ENCODE results near the gene DNAJA4. TPM values are rescaled to one million over a fixed set of nuclear protein-coding genes. Genes with fewer than 3 reads are reported as not detected.

Gene DNAJA4
- total RNA-seq = 39.2 and 39.5 TPM in 2 replicates

DNA sequence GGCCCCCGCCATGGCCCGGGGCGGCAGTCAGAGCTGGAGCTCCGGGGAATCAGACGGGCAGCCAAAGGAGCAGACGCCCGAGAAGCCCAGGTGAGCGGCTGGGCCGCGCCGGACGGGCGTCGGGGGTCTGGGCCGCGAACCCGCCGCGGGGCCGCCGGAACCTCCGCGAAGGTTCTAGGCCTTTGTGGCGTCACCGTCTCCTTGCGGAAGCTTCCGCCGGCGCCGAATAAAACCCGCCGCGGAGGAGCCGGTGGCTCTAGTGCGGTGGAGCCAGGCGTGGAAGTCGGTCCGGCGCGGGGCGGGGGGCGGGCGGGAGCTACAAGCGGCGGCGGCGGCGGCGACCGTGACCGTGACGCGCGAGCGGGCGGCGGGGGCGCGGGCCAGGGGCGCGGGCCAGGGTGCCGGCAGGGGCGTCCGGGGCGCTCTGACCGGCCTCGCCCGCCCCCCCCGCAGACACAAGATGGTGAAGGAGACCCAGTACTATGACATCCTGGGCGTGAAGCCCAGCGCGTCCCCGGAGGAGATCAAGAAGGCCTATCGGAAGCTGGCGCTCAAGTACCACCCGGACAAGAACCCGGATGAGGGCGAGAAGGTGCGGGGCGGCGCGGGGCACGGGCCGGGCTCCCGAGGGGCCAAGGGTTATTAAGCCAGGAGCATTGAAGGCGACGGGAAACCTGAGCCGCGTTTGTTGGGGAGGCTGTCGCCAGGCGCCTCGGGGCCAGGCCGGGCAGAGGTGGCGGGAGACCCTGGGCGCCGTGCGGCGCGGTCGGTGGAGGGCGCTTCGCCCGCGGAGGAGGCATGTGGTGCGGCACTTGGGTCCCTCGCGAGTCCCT, at the start of gene DNAJA4:
TSS of gene DNAJA4 (plus strand) at position 259 of the 833 bp plus-strand sequence. CDS start at position 461, 202 bp downstream.
- intact Hi-C loops (cut with micrococcal nuclease) = loop anchor here (2.0 kb wide), 1 partner anchor 34 kb away; the partner anchor contains the start of gene SKIC8

DNA sequence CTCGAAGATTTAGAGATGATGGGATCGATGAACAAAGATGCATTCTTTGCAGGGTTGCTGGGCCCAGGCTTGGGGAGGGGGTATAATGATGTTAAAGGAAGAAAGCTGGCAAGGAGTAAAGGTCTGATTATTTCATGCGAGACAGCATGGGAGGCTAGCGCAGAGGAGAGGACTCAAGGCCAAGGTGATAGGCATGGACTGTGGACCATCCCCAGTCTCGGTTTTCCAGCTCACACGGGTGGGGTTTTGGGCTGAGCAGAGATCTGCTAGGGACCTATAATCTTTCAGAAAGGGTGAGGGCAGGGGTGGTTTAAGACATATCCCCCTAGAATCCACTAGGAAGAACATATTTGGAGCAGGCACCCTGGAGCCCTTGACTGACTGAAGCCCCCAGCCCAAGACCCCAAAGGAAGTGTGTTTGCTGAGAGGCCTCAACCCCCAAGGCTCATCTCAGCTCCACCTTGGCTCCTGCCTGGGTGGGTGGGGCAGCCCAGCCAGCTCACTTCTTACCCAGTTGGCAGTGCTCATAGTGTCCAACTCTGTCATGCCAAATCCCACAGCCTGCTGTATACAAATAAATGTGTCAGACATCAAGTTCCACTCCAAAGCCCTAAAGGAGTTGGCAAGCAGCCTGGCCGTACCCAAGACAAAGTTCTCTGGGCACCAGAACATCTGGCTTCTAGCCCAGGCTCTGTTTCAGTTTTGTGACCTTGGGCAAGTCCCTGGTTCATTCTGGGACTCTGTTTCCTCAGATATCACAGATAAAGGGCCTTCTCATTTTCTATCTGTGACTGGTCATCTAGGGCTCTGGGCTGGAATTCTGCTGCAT, 47.9 kb upstream of the DNAJA4 start:
- intact Hi-C loops (cut with micrococcal nuclease) = no loop called here

DNA sequence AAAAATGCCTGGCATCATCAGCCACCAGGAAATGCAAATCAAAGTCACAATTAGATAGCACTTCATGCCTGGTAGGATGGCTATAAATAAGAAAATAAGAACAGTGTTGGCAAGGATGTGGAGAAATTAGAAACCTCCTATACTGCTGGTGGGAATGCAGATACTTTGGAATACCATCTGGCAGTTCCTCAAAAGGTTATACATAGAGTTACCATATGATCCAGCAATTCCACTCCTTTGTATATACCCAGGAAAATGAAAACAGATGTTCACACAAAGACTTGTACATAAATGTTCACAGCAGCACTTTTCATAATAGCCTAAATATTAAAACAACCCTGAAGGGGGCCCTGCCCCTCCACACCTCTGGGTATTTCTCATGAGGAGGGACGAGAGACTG, 43.6 kb upstream of the DNAJA4 start:
- intact Hi-C loops (cut with micrococcal nuclease) = no loop called here

DNA sequence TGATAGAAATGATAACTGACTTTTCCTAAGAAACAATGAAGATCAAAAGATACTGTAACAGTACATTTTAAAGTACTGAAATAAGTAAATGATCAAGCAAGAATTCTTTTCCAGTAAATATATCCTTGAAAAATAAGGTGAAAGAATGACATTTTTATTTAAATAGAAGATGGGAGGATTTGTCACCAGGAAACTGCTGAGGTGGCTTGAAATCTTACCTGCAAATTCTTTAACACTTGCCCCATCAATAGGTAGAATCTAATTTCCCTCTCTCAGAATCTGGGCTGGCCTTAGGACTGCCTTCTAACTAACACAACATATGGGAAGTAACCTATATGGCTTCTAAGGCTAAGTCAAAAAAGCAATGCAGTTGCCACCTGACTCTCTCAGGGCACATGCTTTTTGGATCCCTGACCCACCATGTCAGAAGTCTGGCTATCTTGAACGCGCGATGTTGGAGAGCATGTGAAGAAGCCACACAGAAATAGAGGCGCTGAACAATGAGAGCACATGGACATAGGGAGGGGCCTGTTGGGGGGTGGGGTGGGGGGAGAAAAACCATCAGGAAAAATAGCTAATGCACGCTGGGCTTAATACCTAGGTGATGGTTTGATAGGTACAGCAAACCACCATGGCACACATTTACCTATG, 41.5 kb upstream of the DNAJA4 start:
- intact Hi-C loops (cut with micrococcal nuclease) = no loop called here

DNA sequence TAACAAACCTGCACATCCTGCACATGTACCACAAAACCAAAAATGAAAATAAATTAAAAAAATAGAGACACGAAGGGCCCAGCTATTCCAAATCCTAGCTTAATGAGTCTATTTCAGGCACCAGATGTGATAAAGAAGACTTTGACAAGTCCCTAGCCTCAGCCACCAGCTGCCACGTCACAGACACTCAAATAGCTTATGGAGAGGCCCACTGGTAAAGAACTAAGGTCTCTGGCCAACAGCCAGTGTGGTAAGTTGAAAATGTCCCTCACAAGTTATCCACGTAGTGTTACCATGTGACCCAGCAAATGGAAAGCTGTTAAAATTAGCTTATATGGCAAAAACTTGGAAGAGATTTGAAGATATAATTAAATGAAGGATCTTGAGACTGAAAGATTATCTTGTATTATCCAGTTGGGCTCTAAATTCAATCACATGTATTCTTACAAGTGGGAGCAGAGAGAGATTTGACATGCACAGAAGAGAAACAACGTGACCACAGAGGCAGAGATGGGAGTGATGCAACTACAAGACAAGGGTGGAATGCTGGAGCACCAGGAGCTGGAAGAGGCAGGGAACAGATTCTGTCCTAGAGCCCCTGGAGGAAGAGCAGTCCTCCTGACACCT, 40.9 kb upstream of the DNAJA4 start:
- intact Hi-C loops (cut with micrococcal nuclease) = no loop called here

DNA sequence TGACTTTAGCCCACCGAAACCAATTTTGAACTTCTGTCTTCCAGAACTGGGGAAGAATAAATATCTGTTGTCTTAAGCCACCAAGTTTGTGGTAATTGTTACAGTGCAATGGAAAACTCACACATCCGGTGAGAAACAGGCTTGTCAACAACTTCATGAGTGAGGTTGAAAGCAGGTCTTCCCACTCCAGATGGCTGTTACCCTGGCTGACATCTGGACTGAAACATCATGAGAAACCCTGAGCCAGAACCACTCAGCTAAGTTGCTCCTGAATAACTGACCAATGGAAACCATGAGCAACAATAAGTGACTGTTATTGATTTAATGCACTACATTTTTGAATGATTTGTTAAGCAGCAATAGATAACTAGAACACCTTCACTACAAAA, 40.3 kb upstream of the DNAJA4 start:
- intact Hi-C loops (cut with micrococcal nuclease) = no loop called here

DNA sequence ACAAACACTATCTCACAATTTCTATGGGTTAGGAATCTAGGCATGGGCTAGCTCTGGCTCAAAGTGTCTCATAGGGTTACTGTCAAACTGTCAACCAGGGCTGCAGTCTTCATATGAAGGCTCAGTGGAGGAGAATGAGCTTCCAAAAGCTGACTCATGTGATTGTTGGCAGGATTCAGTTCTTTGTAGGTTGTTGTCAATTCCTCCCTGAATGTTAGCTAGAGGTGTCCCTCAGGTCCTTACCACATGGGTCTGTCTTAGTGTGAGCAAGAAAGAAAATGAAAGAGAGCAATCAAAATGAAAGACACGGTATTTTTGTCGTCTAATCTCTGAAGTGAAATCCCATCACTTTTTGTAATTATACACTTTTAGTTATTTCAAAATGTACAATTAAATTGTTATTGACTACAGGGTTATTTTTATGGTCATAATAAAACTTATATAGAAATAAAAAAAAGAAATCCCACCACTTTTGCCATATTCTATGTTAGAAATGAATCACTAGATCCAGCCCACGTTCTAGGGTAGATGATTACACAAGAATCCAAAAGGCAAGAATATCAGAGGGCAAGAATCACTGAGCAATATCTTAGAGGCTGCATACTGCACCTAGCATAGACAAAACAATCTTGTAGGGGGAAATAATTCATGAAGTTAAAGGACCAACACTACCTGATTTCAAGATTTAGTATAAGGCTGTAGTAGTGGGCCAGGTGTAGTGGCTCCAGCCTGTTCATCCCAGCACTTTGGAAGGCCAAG, 38.4 kb upstream of the DNAJA4 start:
- intact Hi-C loops (cut with micrococcal nuclease) = no loop called here

DNA sequence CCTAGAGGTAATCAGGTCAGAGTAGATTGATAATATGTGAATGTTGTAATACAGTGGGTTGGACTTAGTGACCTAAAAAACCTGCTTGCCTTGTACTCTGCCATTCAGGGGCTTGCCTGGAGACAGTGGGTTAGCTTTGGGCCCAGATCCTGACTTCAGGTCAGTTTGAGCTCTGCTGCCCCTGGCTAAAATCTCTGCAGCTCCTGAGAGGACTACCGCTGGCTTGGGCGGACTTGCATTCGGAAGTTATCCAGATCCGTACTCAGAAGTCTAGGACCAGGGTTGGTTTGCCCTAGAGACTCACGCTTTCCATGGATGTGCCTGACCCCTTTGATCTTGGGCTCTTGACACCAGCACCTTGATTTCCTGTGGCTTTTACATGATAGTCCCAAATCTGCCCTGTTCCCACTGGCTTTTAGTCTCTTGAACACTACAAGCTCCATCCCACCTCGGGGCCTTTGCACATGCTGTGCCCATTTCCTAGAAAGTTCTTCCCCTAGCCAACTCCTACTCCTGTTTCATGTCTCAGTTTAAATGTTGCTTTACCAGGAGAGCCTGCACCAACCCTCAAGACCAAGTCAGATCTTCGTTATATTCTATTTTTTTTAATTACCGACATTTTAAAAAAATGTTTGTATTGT, 35.9 kb upstream of the DNAJA4 start:
- intact Hi-C loops (cut with micrococcal nuclease) = no loop called here

DNA sequence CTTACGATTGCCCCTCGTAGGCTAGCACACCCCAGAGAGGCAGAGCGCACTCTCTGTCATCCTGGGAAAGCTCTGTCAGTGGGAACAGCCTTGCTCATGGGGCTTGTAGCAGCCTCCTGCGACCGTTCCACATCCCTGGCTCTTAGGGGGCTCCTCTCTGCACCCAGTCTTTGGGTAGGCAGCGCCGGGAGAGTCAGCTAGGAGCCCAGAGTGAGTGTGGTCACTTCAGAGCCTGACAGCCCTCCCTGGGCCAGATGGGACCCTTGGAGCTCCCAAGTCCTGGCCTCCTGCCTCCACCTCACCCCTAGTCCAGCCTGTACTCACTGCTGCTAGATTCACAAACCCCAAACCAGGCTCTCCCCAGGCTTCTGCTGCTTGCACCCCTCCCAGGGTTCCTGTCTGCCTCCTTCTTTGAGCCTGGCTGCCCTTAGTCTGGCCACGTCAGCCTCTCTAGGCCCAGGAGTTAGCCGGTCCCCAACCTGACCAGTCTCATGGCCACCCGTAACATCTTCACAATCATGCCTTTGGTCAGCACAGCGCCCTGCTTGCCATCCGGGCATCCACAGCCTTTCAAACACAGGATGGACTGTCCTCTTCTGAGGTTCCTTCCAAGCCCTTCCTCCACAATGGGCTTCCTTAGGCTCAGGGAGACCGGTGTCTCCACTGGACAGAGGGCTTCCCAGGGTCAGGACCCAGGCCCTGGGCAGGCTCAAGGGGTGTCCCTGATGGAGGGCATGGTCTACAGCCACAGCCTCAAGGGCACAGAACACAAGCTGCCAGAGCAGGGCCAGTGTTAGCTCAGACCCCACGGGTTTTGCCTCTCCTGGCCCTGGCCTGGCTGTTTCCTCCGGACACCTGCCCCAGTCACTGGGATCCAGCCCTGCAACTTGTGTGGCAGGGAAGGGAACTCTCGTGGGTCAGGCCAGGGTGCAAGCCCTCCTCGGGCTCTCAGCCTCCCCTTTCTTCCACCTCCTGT, 34.6 kb upstream of the DNAJA4 start:
- intact Hi-C loops (cut with micrococcal nuclease) = no loop called here

DNA sequence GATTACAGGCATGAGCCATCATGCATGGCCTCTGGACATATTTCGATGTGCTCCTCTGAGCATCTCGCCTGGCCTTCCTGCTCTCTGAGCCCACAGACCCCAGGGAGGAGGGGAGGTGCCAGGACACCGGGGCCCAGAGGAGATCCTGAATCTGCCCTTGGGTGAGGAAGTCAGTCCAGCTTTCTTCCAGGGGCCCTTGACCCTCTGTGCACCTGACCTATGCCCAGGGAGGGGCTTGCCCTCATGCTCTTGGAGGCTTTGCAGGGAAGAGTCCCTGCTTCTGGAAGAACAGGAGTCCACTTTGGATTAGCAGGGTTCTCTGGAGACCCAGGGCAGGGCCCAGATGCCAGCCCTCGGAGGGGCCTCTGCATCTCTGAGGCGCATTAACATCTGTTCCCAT, 31.4 kb upstream of the DNAJA4 start:
- intact Hi-C loops (cut with micrococcal nuclease) = no loop called here

DNA sequence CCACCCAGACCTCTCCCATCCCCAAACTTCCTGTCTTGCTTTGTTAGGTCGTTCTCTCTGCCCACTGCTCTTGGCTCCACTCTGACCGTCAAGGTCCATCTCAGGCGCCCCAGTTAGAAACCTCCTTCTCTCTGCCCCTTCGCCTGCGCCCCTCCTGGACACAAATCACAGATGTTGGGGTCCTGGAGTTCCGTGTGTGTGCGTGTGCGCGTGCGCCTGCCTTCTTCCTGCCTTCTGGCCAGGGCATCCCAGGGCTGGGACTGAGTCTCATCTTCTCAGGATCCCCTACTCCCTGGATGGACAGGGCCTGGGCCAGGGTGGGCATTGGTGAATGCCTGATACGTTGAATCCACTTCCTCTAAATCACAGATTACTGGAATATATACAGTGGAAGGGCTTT, 30.9 kb upstream of the DNAJA4 start:
- intact Hi-C loops (cut with micrococcal nuclease) = no loop called here

DNA sequence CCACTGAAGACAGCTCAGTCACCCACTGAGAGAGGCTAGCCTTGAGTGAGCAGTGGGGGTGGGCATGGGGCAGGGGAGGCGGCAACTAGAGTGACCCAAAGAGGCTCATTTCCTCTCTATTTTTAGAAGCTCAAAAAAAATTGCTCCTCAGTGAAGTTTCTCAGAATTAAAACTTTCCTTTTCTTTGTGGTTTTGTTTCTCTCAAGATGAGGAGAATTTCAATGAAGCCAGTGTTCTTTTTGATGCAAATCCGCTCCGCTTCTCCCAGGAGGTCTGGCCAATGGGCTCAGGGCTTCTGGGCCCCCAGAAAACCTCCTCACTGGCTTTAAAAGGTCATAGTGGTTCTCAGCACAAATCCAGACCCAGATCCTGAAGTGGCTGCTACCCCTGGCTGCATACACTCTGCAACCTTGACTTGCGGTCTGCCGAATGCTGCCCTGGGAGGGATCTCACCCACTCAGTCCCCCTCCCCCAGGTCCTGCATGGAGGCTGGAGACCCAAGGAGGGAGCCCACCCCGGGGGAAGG, 29.8 kb upstream of the DNAJA4 start, which contains the start of gene ACSBG1:
TSS of gene ACSBG1 (minus strand) at position 51 of the 526 bp plus-strand sequence. CDS start 64 bp downstream, outside the sequence.
- intact Hi-C loops (cut with micrococcal nuclease) = no loop called here

DNA sequence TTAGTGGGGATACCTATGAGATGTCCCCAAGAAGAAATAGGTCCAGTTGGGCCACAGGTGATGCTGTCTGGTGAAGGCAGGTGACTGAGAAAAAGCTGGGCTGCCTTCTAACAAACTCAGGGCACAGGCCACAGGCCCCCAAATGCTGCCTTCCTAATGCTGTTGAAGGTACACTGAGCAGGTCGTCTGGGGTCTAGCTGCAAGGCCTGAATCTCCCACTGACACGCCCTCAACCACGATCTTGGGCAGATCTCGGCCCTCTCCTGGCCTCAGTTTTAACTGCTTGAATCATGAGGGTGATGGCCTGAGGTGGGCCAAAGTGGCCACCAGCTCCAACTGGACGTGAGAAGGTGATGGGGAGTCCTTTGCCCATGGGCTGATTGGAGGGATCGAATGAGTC, 27.9 kb upstream of the DNAJA4 start:
- intact Hi-C loops (cut with micrococcal nuclease) = no loop called here

DNA sequence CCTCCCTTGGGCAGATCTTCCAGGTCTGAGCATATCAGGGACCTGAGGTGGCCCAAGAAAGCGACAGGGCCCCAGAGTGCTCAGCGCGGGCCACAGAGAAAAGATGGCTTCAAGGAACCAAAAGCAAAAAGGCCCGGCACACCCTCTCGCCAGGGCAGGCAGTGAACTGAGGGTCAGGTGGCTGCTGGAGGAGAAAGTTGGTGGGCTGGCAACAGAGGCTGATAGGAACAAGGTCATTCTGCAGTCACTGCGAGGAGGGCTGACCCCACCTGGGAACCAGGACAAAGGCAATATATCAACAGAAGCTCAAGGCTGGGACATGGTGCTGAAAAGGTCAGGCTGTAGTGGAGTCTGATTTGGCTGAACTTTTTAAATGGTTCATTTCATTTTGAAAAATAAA, 27.2 kb upstream of the DNAJA4 start:
- intact Hi-C loops (cut with micrococcal nuclease) = no loop called here

DNA sequence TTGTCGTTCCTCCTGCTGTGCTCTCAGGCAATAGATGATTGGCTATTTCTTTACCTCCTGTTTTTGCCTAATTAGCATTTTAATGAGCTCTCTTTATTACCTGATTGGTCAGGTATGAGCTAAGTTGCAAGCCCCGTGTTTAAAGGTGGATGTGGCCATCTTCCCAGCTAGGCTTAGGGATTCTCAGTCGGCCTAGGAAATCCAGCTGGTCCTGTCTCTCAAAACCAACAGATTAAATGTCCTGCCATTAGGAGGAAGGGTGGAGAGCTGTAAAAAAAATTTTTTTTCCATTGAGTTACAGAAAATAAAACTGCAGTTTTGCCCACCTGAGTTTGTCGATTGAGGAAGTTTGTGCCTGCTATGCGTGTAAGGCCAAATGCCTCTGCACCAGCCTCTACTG, 24.6 kb upstream of the DNAJA4 start:
- intact Hi-C loops (cut with micrococcal nuclease) = loop anchor here (5.0 kb wide), 1 partner anchor 43 kb away; no protein-coding TSS in a partner anchor

DNA sequence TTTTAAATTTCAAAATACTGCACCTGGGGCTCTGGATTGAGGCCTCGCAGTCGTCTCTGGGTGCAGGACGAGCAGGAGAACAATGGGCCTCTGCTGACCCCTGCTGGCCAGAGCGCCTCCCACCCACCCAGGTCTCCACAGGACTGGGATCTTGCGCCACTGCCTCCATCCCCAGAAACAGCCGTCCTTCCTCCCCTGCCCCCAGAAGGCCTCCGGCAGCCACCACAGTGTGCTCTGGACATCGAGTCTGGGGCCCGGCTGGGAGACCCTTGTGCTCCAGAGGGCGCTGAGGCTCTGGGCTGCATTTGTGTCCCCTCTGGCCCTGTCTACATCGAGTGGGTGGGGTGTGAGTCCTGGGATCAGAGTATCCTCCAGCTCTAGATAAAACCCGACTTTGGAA, 23.3 kb upstream of the DNAJA4 start:
- intact Hi-C loops (cut with micrococcal nuclease) = loop anchor here (1.0 to 5.0 kb wide), 5 partner anchors 44 to 331 kb away; partner anchors contain the start of gene CIB2

DNA sequence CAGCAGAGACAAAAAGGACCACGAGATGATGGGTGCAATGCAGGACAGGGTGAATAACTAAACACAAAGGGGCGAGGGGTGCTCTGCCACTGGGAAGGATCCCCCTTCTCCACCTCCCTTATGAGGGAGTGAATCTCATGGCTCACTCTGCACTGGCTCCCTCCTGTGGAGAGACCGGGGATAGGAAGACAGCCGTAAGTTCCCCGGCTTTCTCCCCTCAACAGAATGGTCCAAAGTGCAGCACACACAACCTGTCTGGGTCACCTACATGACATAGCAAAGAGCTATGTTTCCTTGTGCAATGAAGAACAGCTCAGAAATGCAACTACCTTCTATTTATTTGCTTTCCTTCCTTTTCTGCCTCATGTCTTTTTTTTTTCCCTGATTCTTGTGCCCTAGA, 22.2 kb upstream of the DNAJA4 start:
- intact Hi-C loops (cut with micrococcal nuclease) = loop anchor here (5.0 kb wide), 1 partner anchor 45 kb away; no protein-coding TSS in a partner anchor

DNA sequence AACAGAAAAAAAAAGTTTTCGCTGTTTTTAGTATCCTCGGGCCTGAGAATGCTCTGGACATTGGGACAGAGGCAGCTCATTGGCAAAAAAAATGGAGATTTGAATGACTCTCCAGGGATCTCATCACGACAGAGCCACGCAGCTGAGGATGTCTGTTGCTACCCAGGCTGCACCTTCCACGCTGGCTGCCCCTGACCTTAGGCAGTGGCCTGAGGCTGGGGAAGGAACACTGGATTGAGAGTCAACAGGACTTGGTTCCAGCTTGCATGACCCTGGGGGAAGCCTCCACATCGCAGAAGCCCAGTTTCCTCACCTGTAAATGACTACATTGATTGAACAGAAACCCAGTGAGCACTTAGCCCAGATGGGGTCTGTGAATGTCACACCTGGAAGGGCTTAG, 21.3 kb upstream of the DNAJA4 start:
- intact Hi-C loops (cut with micrococcal nuclease) = loop anchor here (5.0 kb wide), 1 partner anchor 46 kb away; no protein-coding TSS in a partner anchor

All from T-helper 2 cell treated with Interferon-gamma antibody and Interleukin-4, amounts not matched to agents 100 ng/mL and 5 ng/mL, for 36 hours (primary cell).